Measurements from ENCODE around the gene PTOV1.

DNA sequence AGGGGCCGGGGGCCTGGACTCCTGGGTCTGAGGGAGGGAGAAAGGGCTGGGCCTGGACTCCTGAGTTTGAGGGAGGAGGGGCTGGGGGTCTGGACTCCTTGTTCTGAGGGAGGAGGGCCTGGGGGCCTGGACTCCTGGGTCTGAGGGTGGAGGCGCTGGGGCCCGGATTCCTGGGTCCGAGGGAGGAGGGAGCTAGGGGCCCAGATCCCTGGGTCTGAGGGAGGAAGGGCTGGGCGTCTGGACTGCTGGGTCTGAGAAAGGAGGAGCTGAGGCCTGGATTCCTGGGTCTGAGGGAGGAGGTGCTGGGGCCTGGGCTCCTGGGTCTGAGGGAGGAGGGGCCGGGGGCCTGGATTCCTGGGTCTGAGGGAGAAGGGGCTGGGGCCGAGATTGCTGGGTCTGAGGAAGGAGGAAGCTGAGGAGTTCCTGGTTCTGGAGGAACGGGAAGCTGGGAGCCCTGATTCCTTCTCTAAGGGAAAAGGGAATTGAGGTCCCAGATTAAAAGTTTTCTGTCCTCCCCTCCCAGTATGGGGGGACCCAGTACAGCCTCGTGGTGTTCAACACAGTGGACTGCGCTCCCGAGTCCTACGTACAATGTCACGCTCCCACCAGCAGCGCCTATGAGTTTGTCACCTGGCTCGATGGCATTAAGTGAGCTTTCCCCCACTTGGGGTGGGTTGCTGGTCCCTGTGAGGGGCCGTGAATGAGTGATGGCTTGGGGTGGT lies 32.1 kb upstream of the PTOV1 start:
- TF ChIP-seq, protein P1, sequence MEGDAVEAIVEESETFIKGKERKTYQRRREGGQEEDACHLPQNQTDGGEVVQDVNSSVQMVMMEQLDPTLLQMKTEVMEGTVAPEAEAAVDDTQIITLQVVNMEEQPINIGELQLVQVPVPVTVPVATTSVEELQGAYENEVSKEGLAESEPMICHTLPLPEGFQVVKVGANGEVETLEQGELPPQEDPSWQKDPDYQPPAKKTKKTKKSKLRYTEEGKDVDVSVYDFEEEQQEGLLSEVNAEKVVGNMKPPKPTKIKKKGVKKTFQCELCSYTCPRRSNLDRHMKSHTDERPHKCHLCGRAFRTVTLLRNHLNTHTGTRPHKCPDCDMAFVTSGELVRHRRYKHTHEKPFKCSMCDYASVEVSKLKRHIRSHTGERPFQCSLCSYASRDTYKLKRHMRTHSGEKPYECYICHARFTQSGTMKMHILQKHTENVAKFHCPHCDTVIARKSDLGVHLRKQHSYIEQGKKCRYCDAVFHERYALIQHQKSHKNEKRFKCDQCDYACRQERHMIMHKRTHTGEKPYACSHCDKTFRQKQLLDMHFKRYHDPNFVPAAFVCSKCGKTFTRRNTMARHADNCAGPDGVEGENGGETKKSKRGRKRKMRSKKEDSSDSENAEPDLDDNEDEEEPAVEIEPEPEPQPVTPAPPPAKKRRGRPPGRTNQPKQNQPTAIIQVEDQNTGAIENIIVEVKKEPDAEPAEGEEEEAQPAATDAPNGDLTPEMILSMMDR (conservative IDR thresholded peaks at IDR 0.05; ENCODE audit: low read depth, low read length) = no peak
- no peak for TF ChIP-seq EZH2 (IDR thresholded peaks at IDR 0.05; ENCODE audit: borderline replicate concordance, low read depth, low read length, poor library complexity, severe bottlenecking)
